ENCODE results near the gene EPB41L2.
"Not testable (repeated sequence)": the region's sequence is repeated elsewhere in the genome, so short reads cannot be mapped to it uniquely, and the experiment has no call there.

The EPB41L2 gene

DNA sequence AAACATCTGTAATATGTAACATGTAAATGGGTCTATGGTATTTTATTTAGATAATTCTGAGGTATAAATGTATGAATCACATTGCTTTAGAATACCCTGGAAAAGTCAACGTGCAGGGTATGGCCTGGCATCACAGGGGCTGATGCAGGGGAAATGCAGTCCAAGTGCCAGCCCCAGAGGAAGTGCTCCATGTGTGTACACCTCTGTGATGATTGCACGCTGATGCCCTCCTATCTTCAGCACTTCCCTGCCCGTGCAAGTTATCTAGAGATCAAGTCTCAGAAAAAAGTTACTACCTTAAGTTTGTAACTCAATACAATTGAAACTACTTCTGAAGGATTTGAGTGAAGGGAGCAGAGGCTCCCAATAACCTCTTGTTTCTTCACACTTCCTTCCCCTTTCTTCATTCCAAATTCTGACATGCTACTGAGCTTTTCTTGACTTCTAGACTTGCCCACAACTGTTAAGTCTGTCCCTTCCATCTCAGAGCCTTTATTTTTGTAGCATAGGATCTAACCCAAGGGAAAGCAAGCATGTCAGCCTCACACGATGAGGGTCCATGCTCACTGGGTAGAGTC lies 233.6 kb downstream of the EPB41L2 start:
- no peak for DNase-seq

DNA sequence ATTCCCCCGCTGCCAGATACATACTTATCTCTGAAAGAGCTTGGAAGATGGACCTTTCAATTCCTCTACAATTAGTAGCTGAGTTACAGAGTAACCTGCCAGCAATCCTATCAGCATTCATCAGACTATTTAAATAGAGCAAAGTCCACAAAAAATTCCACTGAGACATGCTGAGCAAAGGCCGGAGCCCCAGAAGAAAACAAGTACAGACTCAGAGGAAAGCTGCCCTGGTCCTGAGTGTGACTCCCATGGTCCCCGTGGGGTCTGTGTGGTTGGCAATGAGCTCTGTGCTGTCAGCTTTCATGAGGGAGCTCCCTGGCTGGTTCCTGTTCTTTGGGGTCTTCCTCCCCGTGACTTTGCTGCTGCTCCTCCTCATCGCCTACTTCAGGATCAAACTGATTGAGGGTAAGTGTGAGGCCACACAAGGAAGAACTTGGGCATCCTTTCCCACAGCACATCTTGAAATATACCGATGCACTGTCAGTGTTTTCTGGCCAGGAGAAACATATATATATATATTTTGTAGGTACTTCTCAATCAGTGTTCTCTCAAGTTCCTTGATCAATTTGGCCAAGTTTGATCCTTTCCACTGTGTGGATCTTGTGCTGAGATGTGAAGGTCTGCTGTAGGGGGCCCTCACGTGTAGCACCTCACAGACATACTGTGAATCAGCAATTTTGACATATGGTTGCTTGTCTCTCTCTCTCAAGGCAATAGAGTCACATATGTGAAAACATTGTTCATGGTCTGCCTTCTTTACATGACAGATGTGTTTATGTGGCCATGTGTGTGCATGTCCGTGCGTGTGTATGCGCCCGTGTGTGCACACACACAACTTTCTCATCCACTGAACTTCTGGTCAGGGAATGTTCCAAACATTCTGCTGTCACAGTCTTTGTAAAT lies 235.5 kb downstream of the EPB41L2 start, which contains the start of gene SMLR1:
TSS of gene SMLR1 (plus strand) at position 160 of the 903 bp plus-strand sequence. CDS start at position 168, 8 bp downstream.
- DNase-seq: no peak

DNA sequence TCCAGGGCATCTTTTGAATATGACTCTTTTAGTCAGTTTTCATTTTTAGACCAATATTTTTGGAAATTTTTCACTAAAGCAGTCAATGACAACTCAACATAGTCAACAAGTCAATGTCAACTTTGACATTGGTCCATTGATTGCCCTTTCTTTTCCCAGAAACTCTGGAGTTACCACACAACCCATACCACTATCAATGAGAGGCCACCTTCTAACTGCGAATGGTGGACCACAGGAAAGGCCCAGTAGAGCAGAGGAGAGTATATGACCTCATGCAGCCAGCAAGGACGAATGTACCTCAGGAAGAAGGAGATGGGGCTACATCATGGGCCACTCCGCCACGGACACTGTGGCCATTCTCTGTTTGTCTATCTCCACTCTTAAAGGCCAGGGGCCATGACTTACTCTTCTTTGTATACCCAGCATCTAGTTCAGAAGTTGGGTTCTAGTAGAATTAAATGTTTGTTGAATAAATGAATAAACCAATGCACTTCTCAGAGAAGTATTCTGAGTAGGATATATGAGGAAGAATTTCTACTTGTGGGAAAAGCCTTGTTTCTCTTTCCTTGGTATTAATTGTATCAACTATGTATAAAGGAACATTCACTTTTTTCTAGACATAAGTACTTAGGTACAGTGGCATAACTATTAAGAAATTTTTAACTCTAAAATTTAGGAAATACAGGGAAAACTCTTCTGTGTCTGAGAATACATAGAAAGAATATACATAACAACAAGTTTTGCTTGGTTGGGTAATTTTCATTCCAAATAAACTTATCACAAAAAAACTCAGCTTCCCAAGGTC lies 236.4 kb downstream of the EPB41L2 start:
- DNase-seq: no peak

DNA sequence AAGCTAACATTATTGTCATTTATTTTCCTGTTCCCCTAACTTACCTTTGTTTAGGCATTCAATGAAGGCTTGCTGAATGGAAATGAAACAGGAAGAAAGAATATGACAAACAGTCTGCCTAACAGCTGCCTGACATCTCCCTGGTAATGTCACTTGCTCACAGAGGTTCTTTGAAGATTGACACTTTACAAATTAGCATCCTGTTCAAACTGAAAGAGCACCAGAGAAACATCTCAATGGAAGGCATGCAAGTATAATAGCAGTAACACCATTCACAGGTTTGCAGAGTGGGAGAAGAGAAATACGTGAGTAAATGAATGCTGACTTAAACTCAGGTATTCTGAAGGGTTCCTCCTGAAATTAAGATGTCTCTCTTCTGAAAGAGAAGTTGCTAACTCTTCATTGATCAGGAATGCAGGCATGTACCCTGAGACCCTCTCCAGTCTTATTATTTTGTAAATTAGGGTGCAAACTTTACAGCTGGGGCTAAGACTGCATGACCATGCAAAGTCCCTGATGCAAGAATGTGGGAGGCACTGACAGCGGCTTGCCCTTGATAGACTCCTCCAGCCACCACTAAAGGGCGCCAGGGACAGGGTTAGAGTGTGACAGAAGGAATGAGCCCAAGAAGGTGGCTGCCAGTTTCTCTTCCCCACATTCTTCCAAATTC lies 237.1 kb downstream of the EPB41L2 start:
- DNase-seq: no peak

DNA sequence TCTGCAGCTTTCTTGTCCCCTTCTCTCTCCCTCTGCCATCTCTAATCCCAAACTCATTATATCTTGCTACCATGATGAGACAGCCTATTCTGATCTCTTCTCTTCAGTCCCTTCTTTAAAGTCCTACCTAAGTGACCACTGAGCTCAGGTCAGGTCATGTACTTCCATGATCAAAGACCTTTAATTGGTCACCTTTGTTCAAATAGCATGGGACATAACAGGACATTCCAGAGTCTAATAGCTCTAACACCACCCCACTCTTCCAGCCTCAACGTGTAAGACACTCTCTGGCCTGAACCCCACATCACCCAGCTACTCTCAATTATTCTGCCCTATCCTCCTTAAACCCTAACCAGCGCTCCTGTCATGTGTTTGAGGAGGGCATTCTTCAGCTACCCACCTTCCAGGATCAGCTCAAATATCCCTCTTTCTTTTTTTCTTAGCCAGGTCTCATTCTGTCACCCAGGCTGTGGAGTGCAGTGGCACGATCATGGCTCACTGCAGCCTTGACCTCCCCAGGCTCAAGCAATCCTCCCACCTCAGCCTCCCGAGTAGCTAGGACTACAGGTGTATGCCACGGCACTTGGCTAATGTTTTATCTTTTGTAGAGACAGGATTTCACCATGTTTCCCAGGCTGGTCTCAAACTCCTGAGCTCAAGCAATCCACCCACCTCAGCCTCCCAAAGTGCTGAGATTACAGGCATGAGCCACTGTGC lies 237.9 kb downstream of the EPB41L2 start:
- DNase-seq: no peak

DNA sequence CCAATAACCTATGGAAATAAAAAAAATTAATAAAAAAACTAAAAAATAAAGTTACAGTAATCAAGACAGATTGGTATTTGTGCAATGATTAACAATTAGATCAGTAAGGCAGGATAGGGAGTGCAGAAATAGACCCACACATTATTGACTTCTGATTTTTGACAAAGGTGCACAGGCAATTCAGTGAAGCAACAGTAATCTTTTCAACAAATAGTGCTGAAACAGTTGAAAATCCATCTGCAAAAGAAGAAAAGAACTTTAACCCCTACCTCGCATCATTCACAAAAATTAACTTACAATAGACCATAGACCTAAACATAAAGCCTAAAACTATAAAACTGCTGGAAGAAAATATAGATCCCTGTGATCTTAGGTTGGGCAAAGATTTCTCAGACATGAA lies 240.3 kb downstream of the EPB41L2 start:
- no peak for DNase-seq

DNA sequence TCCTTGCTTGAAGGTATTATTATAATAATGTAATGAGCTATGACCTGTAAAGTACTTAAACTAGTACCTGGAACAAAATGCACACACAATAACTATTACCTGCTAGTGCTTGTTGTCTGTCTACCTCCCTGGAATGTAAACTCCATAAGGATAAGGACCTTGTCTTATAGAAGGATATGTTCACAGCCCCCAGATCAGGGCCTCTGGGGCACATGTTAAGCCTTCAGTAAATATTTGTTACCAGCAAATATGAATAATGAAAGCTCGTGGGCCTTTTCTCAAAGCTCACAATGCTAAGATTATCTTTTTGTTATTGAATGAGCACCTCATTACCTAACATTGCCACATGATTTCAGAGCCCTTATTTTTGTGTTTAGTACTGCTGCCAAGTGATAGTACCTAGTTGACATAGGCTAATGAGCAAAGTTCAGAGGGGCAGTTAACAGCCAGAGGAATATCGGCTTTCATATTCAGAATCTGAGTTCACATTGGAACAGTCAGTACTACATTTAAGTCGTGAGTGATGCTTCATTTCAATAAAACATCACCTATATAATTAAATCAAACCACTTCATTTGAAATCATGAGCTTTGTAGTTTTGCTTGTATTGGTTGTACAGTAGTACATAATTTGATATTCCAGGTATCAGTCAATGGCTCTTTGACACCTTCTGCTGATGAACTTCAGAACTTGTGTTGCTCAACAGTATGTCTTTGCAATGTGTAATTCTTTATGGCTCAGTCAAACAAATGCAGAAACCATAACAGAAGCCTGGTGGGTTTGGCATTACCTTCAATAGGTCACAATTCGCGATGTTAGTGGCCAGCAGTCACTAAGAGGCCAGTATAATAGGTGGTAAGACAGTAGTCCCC lies 247.6 kb downstream of the EPB41L2 start:
- no peak for DNase-seq

DNA sequence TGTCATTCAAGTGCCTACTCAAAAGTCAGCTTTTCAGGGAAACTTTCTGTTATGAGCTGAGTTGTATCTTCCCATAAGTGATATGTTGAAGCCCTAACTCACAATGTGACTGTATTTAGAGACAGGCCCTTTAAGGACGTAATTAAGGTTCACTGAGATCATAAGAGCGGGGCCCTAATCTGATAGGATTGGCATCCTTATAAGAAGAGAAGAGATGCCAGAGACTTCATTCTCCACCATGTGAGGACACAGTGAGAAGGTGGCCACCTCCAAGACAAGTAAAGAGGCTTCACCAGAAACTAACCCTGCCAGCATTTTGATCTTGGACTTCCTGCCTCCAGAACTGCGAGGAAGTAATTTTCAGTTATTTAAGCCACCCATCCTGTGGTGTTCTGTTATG lies 248.5 kb downstream of the EPB41L2 start:
- DNase-seq: no peak

DNA sequence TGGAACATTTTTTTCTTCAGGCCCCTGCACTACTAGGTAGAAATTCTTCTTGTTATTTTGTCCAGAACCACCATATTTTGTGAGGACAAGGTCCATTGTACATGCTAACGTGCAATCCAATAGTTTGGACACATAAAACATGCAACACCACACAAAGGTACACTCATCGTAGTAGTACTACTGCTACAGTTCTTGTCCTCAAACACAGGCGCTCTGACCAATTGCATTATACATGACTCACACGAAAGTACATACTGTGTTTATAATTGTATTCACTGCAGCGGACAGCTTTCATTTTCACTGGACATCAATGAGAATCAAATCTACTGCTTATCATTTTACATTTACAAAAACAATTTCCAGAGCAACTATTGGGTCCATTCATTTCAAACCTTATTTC lies 251.1 kb downstream of the EPB41L2 start:
- DNase-seq: no peak

DNA sequence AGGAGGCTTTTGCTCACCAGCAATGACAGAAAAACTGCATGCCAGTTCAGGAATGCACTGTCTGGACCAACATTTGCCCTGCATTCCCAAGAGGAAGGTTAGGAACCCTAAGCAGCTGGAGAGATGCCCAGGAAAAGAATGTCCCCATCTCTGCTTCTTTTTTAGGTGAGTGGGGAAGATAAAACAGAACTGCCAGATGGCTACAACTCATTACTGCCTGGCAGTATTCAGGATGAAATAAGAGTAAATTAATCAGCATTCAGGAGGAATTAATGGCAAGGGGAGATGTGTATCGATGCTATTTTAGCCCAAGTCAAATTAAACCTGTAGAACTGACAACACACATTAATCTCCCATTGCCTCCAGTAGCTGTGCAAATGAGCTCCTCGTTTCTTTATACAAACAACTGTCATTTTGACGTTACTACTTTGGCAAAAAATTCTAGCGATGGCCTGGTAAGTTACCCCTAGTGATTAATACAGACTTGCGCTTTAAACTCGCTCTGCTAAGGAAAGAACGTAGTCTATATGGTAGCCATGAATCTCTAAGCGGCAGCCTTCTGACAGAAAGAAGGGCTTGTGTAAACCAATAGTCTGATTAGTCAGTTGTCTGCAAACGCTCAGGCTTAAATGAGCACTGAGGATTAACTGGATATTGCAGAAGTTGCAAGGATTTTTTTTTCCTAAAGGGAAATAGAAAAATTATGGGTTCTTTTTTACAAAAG lies 252.6 kb downstream of the EPB41L2 start:
- DNase-seq: no peak

DNA sequence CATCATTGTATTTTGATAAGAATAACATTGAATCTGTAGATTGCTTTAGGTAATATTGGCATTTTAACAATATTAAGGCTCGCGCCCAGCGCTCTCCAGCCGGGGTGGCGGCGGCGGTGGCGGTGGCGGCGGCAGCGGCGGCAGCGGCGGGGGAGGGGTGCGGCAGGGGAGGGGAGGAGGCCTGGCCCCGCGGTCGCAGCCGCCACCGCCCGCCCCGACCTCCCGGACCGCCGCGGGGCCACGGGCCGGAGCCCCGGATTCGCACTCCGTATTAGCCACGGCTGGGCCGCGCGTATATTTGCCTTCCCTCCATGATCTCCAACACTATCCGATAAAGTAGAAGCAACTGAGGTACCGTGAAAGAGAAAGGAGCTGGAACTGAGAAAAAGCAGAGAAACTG lies 261.7 kb downstream of the EPB41L2 start:
- not testable (repeated sequence) for DNase-seq

DNA sequence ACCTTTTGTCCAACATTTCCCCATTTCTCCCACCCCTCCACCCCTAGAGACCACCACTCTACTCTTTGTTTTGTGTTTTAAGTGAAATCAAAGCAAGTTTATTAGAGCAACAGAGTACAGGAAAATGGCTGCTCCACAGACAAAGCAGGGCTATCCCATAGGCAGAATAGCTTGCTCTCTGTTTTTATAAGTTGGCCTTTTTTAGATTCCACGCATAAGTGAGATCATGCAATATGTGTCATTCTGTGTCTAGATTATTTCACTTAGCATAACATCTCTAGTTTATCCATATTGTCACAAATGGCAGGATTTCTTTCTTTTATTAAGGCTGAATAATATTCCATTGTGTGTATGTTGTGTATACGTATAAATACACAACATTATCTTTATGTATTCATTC lies 266.0 kb downstream of the EPB41L2 start:
- DNase-seq: no peak

DNA sequence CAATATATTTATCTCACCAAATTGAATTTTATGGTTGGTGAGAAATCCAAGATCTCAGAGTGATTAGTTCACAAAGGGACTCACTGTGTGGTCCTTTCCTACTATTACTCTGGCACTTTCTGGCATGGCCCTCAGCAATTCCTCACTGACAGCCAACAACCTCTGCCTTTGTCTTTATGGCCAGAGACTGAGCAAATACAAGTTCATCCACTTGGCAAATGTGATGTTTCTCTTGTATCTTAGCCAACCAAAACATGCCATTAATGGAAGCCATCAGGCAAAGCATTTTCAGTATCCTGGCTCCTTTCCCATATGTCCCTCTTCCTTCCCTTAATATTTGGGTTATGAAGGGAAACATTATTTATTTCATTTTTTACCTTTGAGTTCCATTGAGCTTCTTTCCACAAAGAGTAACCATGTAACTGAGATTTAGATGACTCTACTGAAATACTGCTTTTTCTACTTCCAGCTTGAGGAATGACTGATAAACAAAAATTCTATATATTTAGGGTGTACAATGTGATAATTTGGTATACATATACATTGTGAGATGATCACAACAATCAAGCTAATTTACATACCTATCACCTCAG lies 266.6 kb downstream of the EPB41L2 start:
- DNase-seq: no peak

DNA sequence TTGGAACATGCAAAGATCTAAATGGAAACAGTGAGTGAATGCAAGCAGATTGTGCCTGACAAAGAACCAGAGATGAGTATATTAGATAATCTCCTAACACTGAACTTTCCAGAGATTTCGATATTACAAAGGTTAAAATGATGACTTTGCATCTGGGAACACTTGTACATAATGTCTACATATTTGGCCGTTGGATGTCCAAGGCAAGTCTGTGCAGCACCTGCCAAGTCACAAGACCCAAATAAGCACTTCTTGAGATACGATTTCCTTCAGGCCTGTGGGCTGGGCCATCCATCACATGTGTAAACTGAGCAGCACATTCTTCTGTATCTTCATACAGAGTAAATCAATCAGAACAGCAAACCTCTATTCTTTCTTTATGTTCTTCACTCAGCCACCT lies 268.3 kb downstream of the EPB41L2 start:
- no peak for DNase-seq

DNA sequence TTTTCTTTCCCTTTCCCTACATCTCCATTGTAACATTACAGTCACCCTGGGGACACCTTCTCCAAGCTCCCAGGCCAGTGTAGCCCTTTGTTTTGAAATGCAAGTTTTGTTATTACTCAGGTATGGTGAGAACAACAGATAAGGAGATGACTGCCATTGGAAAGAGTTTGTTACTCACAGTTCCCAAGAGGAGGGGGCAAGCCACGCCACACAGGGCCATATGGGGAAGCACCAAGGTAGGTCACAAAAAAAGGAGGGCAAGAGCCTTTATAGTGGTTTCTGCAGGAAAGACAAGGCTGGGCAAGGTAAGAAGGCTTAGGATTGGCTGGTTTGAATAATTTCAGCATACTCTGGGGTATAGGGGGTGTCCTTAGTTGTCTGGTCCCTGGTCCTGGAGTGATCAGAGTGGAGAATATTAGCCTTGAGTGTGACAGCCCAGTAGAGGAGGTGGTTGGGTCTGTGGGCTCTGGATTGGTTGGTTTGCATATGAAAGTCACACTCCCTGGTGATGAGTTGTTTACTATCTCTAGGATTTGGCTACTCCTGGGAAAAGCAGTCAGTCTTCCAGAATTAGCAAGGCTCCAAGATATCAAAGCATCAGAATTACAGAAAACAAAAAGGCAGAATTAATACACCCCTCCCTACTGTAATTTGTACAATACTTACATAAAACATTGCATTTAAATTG lies 268.9 kb downstream of the EPB41L2 start:
- no peak for DNase-seq

Data from hematopoietic multipotent progenitor cell treated with erythropoietin and hydrocortisone succinate and interleukin-3 and kit ligand, for 8 days (in vitro differentiated cells).